Measurements from ENCODE around the gene FRMPD2. TPM values are rescaled to one million over a fixed set of nuclear protein-coding genes. Genes with fewer than 3 reads are reported as not detected.
"Not testable (repeated sequence)": the region's sequence is repeated elsewhere in the genome, so short reads cannot be mapped to it uniquely, and the experiment has no call there.

FRMPD2 gene
- total RNA-seq, 1 experiment from 2014 or later, result 0.44 TPM

GRCh38 chr10:48184224-48184623, 90.3 kb downstream of the FRMPD2 start:
- no peak overlapping the region for H3K4ac ChIP-seq (ENCODE audit: low read depth, low read length)
- H3K27me3 ChIP-seq (ENCODE audit: insufficient read depth, low read length), result no peaks in the 10 kb centered on the region
- no peaks in the 10 kb centered on the region for H3K9me3 ChIP-seq (ENCODE audit: control insufficient read depth, low read depth, low read length)
- no peak overlapping the region for H3K18ac ChIP-seq (ENCODE audit: insufficient read length, low read depth, low read length)
- no peak overlapping the region for H3T11ph ChIP-seq (ENCODE audit: low read length)
- H3K27ac ChIP-seq (ENCODE audit: insufficient read length, low read depth, low read length), result no peak overlapping the region
- no peak overlapping the region for H2BK15ac ChIP-seq (ENCODE audit: low read depth, low read length)
- H3K4me2 ChIP-seq (ENCODE audit: insufficient read depth, insufficient read length, low read length), result no peak overlapping the region
- Mint-ChIP-seq H3K27me3 (ENCODE audit: low read depth) (peaks cover 7% of the 10 kb centered on the region), H3K9me3 (peaks cover 0 to 3% of the 10 kb centered on the region in 2 experiments; a peak in 1 of 5 replicates), H3K27ac (no peak overlapping the region), H3K4me1 (no peaks in the 10 kb centered on the region), H3K36me3 (ENCODE audit: insufficient read depth in 1 of 3, low read depth in 3 of 3) (no peaks in the 10 kb centered on the region), H3K4me3 (no peak overlapping the region)
- H3K56ac ChIP-seq (ENCODE audit: insufficient read length, low read depth, low read length), result no peak overlapping the region
- H3K23me2 ChIP-seq (ENCODE audit: insufficient read length, low read depth, low read length, poor library complexity, severe bottlenecking), result no peaks in the 10 kb centered on the region
- H3K23ac ChIP-seq (ENCODE audit: insufficient read length, low read depth, low read length), result no peak overlapping the region
- no peaks in the 10 kb centered on the region for H3K79me2 ChIP-seq (ENCODE audit: insufficient read depth, low read length)
- H4K20me1 ChIP-seq (ENCODE audit: control insufficient read depth, insufficient read depth, insufficient read length), result no peaks in the 10 kb centered on the region
- no peaks in the 10 kb centered on the region for H3K4me1 ChIP-seq (ENCODE audit: insufficient read depth, low read length)
- H2BK5ac ChIP-seq (ENCODE audit: insufficient read length, low read length), result no peak overlapping the region
- H3K14ac ChIP-seq (ENCODE audit: insufficient read depth, low read length), result no peak overlapping the region
- H4K91ac ChIP-seq (ENCODE audit: insufficient read length, low read depth, low read length), result no peak overlapping the region
- TF ChIP-seq CTCF (conservative IDR thresholded peaks at IDR 0.05), result no peak
- no peak overlapping the region for H2BK20ac ChIP-seq (ENCODE audit: low read depth, low read length, poor library complexity, severe bottlenecking)
- H2BK12ac ChIP-seq (ENCODE audit: insufficient read length, low read depth, low read length), result no peak overlapping the region
- no peak for DNase-seq
- H2AK5ac ChIP-seq (ENCODE audit: insufficient read length, low read length), result no peak overlapping the region
- H3K9ac ChIP-seq (ENCODE audit: extremely low read depth, insufficient read length, low read length), result no peak overlapping the region
- no peak overlapping the region for H2BK120ac ChIP-seq (ENCODE audit: low read depth, low read length, poor library complexity, severe bottlenecking)
- H3K79me1 ChIP-seq (ENCODE audit: insufficient read depth, low read depth, low read length, poor library complexity, severe bottlenecking), result no peaks in the 10 kb centered on the region
- WGBS (ENCODE audit: extremely low coverage, insufficient read length, low lambda C conversion rate), result no CpG with 5 or more reads among the region's 4 CpGs
- no peak overlapping the region for H2AFZ ChIP-seq (ENCODE audit: low read length)
- no peak overlapping the region for H4K8ac ChIP-seq (replicated peaks; ENCODE audit: insufficient read length, low read depth, low read length)
- H4K5ac ChIP-seq (ENCODE audit: insufficient read length, low read depth, low read length), result no peak overlapping the region

GRCh38 chr10:48172715-48173114, 101.8 kb downstream of the FRMPD2 start:
- H3K27me3 ChIP-seq (ENCODE audit: insufficient read depth, low read length); H2AFZ ChIP-seq (ENCODE audit: low read length); H3K23ac ChIP-seq (ENCODE audit: insufficient read length, low read depth, low read length); H3T11ph ChIP-seq (ENCODE audit: low read length); H4K5ac ChIP-seq (ENCODE audit: insufficient read length, low read depth, low read length); H2BK12ac ChIP-seq (ENCODE audit: insufficient read length, low read depth, low read length); H3K4me1 ChIP-seq (ENCODE audit: insufficient read depth, low read length); H2AK5ac ChIP-seq (ENCODE audit: insufficient read length, low read length); H3K27ac Mint-ChIP-seq; H3K4ac ChIP-seq (ENCODE audit: low read depth, low read length); H3K79me2 ChIP-seq (ENCODE audit: insufficient read depth, low read length); H3K9me3 Mint-ChIP-seq; H3K23me2 ChIP-seq (ENCODE audit: insufficient read length, low read depth, low read length, poor library complexity, severe bottlenecking); H3K9me3 ChIP-seq (ENCODE audit: control insufficient read depth, low read depth, low read length); H2BK5ac ChIP-seq (ENCODE audit: insufficient read length, low read length); H3K14ac ChIP-seq (ENCODE audit: insufficient read depth, low read length); H3K27me3 Mint-ChIP-seq (ENCODE audit: low read depth); H4K20me1 ChIP-seq (ENCODE audit: control insufficient read depth, insufficient read depth, insufficient read length); DNase-seq; H3K27ac ChIP-seq (ENCODE audit: insufficient read length, low read depth, low read length); H3K4me1 Mint-ChIP-seq; H4K91ac ChIP-seq (ENCODE audit: insufficient read length, low read depth, low read length); H3K36me3 Mint-ChIP-seq (ENCODE audit: insufficient read depth in 1 of 3, low read depth in 3 of 3); H3K18ac ChIP-seq (ENCODE audit: insufficient read length, low read depth, low read length); H2BK15ac ChIP-seq (ENCODE audit: low read depth, low read length); H3K79me1 ChIP-seq (ENCODE audit: insufficient read depth, low read depth, low read length, poor library complexity, severe bottlenecking); H2BK120ac ChIP-seq (ENCODE audit: low read depth, low read length, poor library complexity, severe bottlenecking); H3K9ac ChIP-seq (ENCODE audit: extremely low read depth, insufficient read length, low read length); H3K4me3 Mint-ChIP-seq; H3K4me2 ChIP-seq (ENCODE audit: insufficient read depth, insufficient read length, low read length); H4K8ac ChIP-seq (replicated peaks; ENCODE audit: insufficient read length, low read depth, low read length); H3K56ac ChIP-seq (ENCODE audit: insufficient read length, low read depth, low read length); H2BK20ac ChIP-seq (ENCODE audit: low read depth, low read length, poor library complexity, severe bottlenecking): not testable (repeated sequence)
- no CpG with 5 or more reads among the region's 5 CpGs for WGBS (ENCODE audit: extremely low coverage, insufficient read length, low lambda C conversion rate)

Measured in H9 (cell line).